Right lobe of liver (tissue), 6 donors: Measurements from ENCODE around the gene DNAAF8. TPM values are rescaled to one million over a fixed set of nuclear protein-coding genes. Genes with fewer than 3 reads are reported as not detected.

Source experiments
- ATAC-seq, 4 donors: fragments of 200-7000 bp; cut with Tn5 transposase; one replicate each; pipeline ENCODE4 v1.9.1; 2020; ENCODE audit warnings: mild to moderate bottlenecking in 4 of 4, moderate library complexity in 4 of 4
- DNase-seq, 3 donors: peaks; one replicate each; pipeline ENCODE4 v3.0.0-alpha.2; 2020
- H3K27ac ChIP-seq, 3 donors: fragments of 200-600 bp; one replicate each; pipeline ENCODE4 v1.8.0; 2022
- H3K27me3 ChIP-seq, 2 donors: fragments of 200-600 bp; one replicate each; pipeline ENCODE4 v1.8.0; 2022
- H3K36me3 ChIP-seq, 4 donors: fragments of 200-600 bp; sonication (generic) in 1 of 4; one replicate each; pipeline versions ENCODE4 v1.5.1 to v1.8.0; 2017 to 2022; ENCODE audit warnings: control low read depth in 1 of 4
- H3K4me1 ChIP-seq, 4 donors: fragments of 200-600 bp; sonication (generic) in 1 of 4; one replicate each; pipeline versions ENCODE4 v1.5.1 to v1.8.0; 2017 to 2022; ENCODE audit warnings: control low read depth in 1 of 4
- H3K4me3 ChIP-seq, 3 donors: fragments of 200-600 bp; one replicate each; pipeline ENCODE4 v1.8.0; 2022
- H3K9me3 ChIP-seq, 4 donors: fragments of 200-600 bp; sonication (generic) in 1 of 4; one replicate each; pipeline versions ENCODE4 v1.5.1 to v1.8.0; 2017 to 2022; ENCODE audit warnings: control low read depth in 1 of 4
- CTCF ChIP-seq, 4 donors: fragments of 200-600 bp in 3 of 4; fragments of 450-650 bp in 1 of 4; IDR thresholded peaks; one replicate each; pipeline versions ENCODE4 v1.5.1 to v1.8.0; 2016 to 2022; ENCODE audit warnings: antibody characterized with exemption in 4 of 4, mild to moderate bottlenecking in 2 of 4
- POLR2A ChIP-seq: fragments of 450-650 bp; IDR thresholded peaks from one replicate; pipeline ENCODE4 v1.6.1; 2017; ENCODE audit warnings: antibody characterized with exemption, mild to moderate bottlenecking
- WGBS: methylation state at CpG from one replicate; pipeline ENCODE4 v1.1.6; 2018; ENCODE audit warnings: low coverage, low lambda C conversion rate; ENCODE audit not compliant: insufficient coverage; ENCODE audit errors: missing lambda C conversion rate; 5-methylcytosine and 5-hydroxymethylcytosine counted together
- intact Hi-C, 2 donors: fragments of 100-400 bp; cut with DNase I; formaldehyde crosslinking; loops; one replicate each; pipeline versions ENCODE4 v1.11.2 to v1.14.1; 2022
- total RNA-seq, 6 experiments: library from RNA; depleted of rRNA in 2 of 6; stranded (reverse); fragments of >200 nt in 2 of 6; fragmentation: NEBNext Ultra II Directional in 3 of 6; extraction: Animal tissue kit (Norgen Biotek cat#: 25700) in 3 of 6; gene quantifications; one replicate each; pipeline versions ENCODE4 v1.1.0 to v1.2.4, GENCODE V29; 2016 to 2023
- donor health status: DM: no; HTN: yes; CAD: no.
- donor health status: DM: no; HTN: no; CAD: no.
- donor health status: DM: no; HTN: no; CAD: no.
- donor health status: DM: no; HTN: yes; CAD: no.
- donor health status: DM: no; HTN: yes; CAD: no.

DNAAF8 gene
- total RNA-seq, 6 experiments from 2014 or later, result 0.12 to 0.92 (median 0.42) TPM; not detected in 1

GRCh38 chr16:4787068-4787467, 52.7 kb downstream of the DNAAF8 start:
- no peak for ATAC-seq

GRCh38 chr16:4787627-4788482, 53.5 kb downstream of the DNAAF8 start, which contains the start of gene SEPTIN12:
Gene SEPTIN12 (minus strand): TSS chr16:4788345. CDS start chr16:4787645, 700 bp downstream.
- Histone ChIP-seq H3K9me3 (no peaks in the 10 kb centered on the region), H3K4me1 (peaks cover 0 to 14% (median 0%) of the 10 kb centered on the region in 4 donors), H3K36me3 (no peaks in the 10 kb centered on the region), H3K4me3 (no peak within 1 kb of the TSS), H3K27ac (no peak within 1 kb of the TSS), H3K27me3 (no peaks in the 10 kb centered on the region)
- intact Hi-C loops, result no loop called here
- ATAC-seq (peak; percentile 13 to 36 (median 24)), DNase-seq (no peak)
- TF ChIP-seq POLR2A (no peak), CTCF (IDR thresholded peaks at IDR 0.05) (no peak)
- 78% methylated on average over 7 of the region's 14 CpGs for WGBS

More at GRCh38 chr16:4787068-4787467, 52.7 kb downstream of the DNAAF8 start:
- Histone ChIP-seq H3K36me3 (no peaks in the 10 kb centered on the region), H3K4me3 (no peak overlapping the region), H3K9me3 (no peaks in the 10 kb centered on the region), H3K27ac (no peak overlapping the region), H3K4me1 (peaks cover 0 to 14% (median 0%) of the 10 kb centered on the region in 4 donors), H3K27me3 (no peaks in the 10 kb centered on the region)
- intact Hi-C loops, result no loop called here
- no peak for DNase-seq
- WGBS, result 90% methylated on average over 8 of the region's 8 CpGs
- TF ChIP-seq CTCF (IDR thresholded peaks at IDR 0.05) (no peak), POLR2A (no peak)

GRCh38 chr16:4788489-4788889, 54.2 kb downstream of the DNAAF8 start:
- intact Hi-C loops, result no loop called here
- H3K4me1 ChIP-seq, result peaks cover 0 to 14% (median 0%) of the 10 kb centered on the region in 4 donors
- H3K27me3 ChIP-seq, result no peaks in the 10 kb centered on the region
- no peaks in the 10 kb centered on the region for H3K9me3 ChIP-seq
- no peak overlapping the region for H3K4me3 ChIP-seq
- WGBS, result 0% methylated on average over 1 of the region's 9 CpGs
- peak; percentile 38 to 83 (median 71) for ATAC-seq
- TF ChIP-seq CTCF (IDR thresholded peaks at IDR 0.05) (no peak), POLR2A (no peak)
- H3K27ac ChIP-seq, result no peak overlapping the region
- no peak for DNase-seq
- no peaks in the 10 kb centered on the region for H3K36me3 ChIP-seq

- H3K36me3 ChIP-seq, result no peaks in the 10 kb centered on the region
- no peaks in the 10 kb centered on the region for H3K27me3 ChIP-seq
- no peak for ATAC-seq
- no peak overlapping the region for H3K4me3 ChIP-seq
- H3K9me3 ChIP-seq, result no peaks in the 10 kb centered on the region
- intact Hi-C loops, result no loop called here
- no peak for DNase-seq
- peaks cover 0 to 14% (median 0%) of the 10 kb centered on the region in 4 donors for H3K4me1 ChIP-seq
- TF ChIP-seq POLR2A, result no peak
- TF ChIP-seq CTCF (IDR thresholded peaks at IDR 0.05), result no peak
- no peak overlapping the region for H3K27ac ChIP-seq
- 73% methylated on average over 6 of the region's 7 CpGs for WGBS
These were observed 54.6 kb downstream of the DNAAF8 start for GRCh38 chr16:4788910-4789309.
